GM18951 (cell line): ENCODE results near the gene STIM2.

Experiments used
- POLR2A ChIP-seq: IDR thresholded peaks from 4 replicates; pipeline ENCODE4 v1.6.1; 2011; ENCODE audit warnings: mild to moderate bottlenecking; ENCODE audit not compliant: insufficient read length, insufficient read depth; ENCODE audit errors: extremely low read depth
- in situ Hi-C: fragments of 300-500 bp; cut with MboI; formaldehyde crosslinking; loops from one replicate; pipeline ENCODE4 v1.12.0; 2022; ENCODE audit warnings: low sequenced_read_pairs, mixed read lengths, inconsistent platforms; ENCODE audit not compliant: unreplicated experiment

Gene STIM2

GRCh38 chr4:26887143-26887542, 26.5 kb downstream of the STIM2 start:
- in situ Hi-C loops, result loop anchor here (25.0 kb wide), 1 partner anchor 1025 kb away; the partner anchor contains the start of gene SEL1L3
- no peak for TF ChIP-seq POLR2A

GRCh38 chr4:26887809-26888208, 27.2 kb downstream of the STIM2 start:
- TF ChIP-seq POLR2A, result no peak
- in situ Hi-C loops, result loop anchor here (25.0 kb wide), 1 partner anchor 1026 kb away; the partner anchor contains the start of gene SEL1L3

GRCh38 chr4:26889356-26889755, 28.7 kb downstream of the STIM2 start:
- no peak for TF ChIP-seq POLR2A
- in situ Hi-C loops, result loop anchor here (25.0 kb wide), 1 partner anchor 1027 kb away; the partner anchor contains the start of gene SEL1L3

- TF ChIP-seq POLR2A, result no peak
- in situ Hi-C loops, result loop anchor here (25.0 kb wide), 1 partner anchor 1029 kb away; the partner anchor contains the start of gene SEL1L3
Measured at GRCh38 chr4:26891054-26891453, 30.4 kb downstream of the STIM2 start.

DNA sequence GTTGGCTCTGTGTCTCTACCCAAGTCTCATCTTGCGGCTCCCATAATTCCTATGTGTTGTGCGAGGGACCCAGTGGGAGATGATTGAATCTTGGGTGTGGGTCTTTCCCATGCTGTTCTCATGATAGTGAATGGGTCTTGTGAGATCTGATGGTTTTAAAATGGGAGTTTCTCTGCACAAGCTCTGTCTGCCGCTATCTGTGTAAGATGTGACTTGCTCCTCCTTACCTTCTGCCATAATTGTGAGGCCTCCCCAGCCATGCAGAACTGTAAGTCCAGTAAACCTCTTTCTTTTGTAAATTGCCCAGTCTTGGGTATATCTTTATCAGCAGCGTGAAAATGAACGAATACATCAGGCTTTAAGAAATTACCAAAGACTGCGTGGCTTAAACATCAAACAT, 31.2 kb downstream of the STIM2 start:
- in situ Hi-C loops, result loop anchor here (25.0 kb wide), 1 partner anchor 1030 kb away; the partner anchor contains the start of gene SEL1L3
- TF ChIP-seq POLR2A, result no peak

GRCh38 chr4:26892480-26893150, 32.0 kb downstream of the STIM2 start:
- TF ChIP-seq POLR2A, result no peak
- in situ Hi-C loops, result loop anchor here (25.0 kb wide), 1 partner anchor 1030 kb away; the partner anchor contains the start of gene SEL1L3

DNA sequence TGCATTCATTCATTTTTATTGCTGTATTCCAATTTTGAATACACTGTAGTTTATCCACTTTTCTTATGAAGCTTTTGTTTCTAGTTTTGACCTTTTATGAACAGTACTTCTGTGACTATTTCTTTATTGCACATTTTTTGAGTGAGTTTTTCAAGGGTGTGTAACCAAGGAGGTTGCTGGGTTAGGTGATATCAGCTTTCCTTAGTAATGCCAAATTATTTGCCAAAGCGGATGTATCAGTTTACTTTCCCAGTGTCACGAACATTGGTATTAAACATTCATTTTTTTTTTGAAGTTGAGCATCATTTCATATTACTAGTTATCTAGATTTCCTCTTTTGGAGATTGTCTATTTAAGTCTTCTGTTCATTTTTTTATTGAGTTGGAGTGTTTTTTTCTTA, 32.9 kb downstream of the STIM2 start:
- no peak for TF ChIP-seq POLR2A
- in situ Hi-C loops, result loop anchor here (25.0 kb wide), 1 partner anchor 1031 kb away; the partner anchor contains the start of gene SEL1L3

DNA sequence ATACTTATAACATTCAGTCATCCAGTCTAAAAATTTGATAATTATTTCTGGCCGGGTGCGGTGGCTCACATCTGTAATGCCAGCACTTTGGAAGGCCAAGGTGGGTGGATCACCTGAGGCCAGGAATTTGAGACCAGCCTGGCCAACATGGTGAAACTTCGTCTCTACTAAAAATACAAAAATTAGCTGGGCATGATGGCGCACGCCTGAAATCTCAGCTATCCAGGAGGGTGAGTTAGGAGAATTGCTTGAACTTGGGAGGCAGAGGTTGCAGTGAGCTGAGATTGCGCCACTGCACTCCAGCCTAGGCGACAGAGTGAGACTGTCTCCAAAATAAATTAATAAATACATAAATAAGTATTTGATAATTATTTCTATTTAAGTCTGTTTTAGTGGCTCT, 34.2 kb downstream of the STIM2 start:
- in situ Hi-C loops, result loop anchor here (25.0 kb wide), 1 partner anchor 1033 kb away; the partner anchor contains the start of gene SEL1L3

DNA sequence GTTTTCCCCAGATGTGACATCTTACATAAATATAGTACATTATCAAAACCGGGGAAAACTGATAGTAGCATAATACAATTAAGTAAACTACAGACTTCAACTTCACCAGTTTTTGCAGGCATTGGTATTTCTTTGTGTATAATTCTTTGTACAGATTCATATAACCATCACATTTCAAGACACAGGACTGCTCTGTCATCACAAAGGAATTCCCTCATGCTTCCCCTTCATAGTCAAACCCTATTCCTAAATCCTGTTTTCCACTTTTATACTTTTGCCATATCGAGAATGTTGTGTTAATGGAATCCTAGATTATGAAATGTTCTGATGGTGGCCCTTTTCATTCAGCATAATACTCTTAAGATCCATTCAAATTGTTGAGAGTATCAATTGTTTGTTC, 36.0 kb downstream of the STIM2 start:
- in situ Hi-C loops, result loop anchor here (25.0 kb wide), 1 partner anchor 1034 kb away; the partner anchor contains the start of gene SEL1L3
- no peak for TF ChIP-seq POLR2A

DNA sequence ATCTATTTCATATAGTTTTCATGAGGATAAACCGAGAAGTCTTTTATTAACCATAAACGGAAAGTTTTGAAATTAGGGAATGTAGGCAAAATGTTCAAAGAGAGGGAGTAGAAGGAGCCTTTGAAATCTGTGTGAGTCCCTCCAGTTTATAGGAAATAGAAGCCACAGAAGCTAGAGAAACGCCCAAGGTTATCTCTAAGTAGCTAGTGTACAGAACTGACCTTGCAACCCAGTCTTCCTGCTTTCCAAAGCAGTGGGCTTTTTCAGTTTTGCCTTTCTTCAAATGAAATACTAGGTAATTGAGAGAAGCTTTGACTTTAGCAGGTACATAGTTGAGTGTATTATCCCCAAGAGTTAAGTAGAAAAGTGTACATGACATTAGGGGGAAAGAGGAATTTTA, 39.4 kb downstream of the STIM2 start:
- in situ Hi-C loops, result loop anchor here (25.0 kb wide), 1 partner anchor 1038 kb away; the partner anchor contains the start of gene SEL1L3
- no peak for TF ChIP-seq POLR2A

DNA sequence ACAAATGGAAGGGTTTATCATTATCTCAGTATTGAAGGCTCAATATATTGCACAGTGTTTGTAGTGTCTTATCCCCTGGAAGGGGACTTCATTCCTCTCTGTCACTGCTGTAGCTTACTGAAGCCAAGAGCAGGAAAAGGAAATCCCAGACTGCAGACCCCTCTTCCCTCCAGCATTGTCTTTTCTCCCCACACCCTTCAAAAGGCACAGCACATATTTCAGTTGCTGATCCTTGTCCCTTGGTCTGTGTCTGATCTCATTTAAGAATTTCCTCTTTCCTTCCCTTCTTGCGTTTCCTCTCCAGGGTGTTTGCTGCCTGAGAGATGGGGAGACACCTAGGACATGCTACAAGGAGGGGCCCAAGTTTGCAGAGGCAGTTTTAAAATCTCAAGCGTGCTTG, 40.1 kb downstream of the STIM2 start:
- in situ Hi-C loops, result no loop called here
- no peak for TF ChIP-seq POLR2A

GRCh38 chr4:26905172-26905571, 44.5 kb downstream of the STIM2 start:
- no peak for TF ChIP-seq POLR2A
- in situ Hi-C loops, result no loop called here

DNA sequence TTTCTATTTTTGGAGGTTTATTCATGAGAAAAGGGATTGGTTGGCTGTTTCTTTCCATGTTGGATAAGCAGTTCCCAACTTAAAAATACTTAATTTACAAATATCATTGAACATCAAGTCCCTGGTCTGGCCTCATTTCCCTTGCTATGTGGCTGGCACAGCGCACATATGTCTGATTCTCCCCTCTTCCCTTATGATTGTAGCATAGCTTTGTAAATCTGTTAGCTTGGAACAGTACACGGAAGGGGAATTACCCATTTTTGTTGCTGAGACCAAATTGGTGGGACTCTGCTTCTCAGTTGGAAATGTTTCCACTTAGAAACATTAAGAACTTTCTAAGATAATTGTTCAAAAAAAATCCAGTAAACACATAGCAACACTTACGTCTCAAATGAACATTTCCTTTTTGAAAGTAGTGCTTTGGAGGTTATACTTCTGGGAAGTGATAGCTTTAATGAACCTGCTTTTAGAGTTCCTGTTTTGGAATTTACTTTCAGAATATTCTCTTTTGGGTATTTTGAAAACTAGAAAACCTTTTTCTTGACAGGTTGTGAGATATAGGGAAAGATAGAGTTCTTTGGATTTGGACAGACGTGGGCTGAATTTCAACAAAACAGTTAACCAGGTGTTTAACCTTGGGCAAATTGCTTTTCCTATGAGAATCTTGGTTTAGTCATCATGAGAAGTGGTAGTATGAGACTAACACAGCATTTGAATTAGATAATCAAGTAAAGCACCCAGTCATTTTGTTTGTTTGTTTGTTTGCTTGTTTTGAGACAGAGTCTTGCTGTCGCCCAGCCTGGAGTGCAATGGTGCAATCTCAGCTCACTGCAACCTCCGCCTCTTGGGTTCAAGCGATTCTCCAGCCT, 47.3 kb downstream of the STIM2 start:
- no peak for TF ChIP-seq POLR2A
- in situ Hi-C loops, result no loop called here
